Ishikawa (cell line): ENCODE data around the gene GPR101.

Source experiments
- EP300 ChIP-seq: IDR thresholded peaks from 2 replicates; pipeline ENCODE4 v1.6.1; 2012; ENCODE audit warnings: borderline replicate concordance
- MAX ChIP-seq: IDR thresholded peaks from 2 replicates; pipeline ENCODE4 v1.6.1; 2012
- REST ChIP-seq: IDR thresholded peaks from 2 replicates; pipeline ENCODE4 v1.6.1; 2012; ENCODE audit warnings: low read depth, mild to moderate bottlenecking
- TEAD4 ChIP-seq: IDR thresholded peaks from 2 replicates; pipeline ENCODE4 v1.6.1; 2012

GRCh38 chrX:137025930-137026329 is 7.9 kb downstream of the GPR101 start:
- TF ChIP-seq TEAD4 = no peak
- TF ChIP-seq EP300 = no peak
- TF ChIP-seq MAX = no peak
- TF ChIP-seq REST = no peak
